Activated CD8-positive, alpha-beta memory T cell treated with anti-CD3 and anti-CD28 coated beads for 36 hours (primary cell): Measurements from ENCODE around the gene IFNG. TPM values are rescaled to one million over a fixed set of nuclear protein-coding genes. Genes with fewer than 3 reads are reported as not detected.

Source experiments
- CTCF ChIA-PET: fragments of 350-600 bp; sonication (Branson Sonifier 250); formaldehyde crosslinking; loops from one replicate; lab custom pipeline; 2021; ENCODE audit warnings: antibody characterized with exemption; lab: Charles Lee
- POLR2A ChIA-PET: fragments of 350-600 bp; sonication (Branson Sonifier 250); formaldehyde crosslinking; loops from one replicate; lab custom pipeline; 2021; ENCODE audit warnings: antibody characterized with exemption; lab: Charles Lee
- total RNA-seq, 2 experiments: library from RNA; stranded (reverse); gene quantifications; one replicate each; pipeline ENCODE4 v1.2.3, GENCODE V29; 2021

Gene IFNG
- total RNA-seq, 2 experiments from 2014 or later: 499 to 502 TPM

DNA sequence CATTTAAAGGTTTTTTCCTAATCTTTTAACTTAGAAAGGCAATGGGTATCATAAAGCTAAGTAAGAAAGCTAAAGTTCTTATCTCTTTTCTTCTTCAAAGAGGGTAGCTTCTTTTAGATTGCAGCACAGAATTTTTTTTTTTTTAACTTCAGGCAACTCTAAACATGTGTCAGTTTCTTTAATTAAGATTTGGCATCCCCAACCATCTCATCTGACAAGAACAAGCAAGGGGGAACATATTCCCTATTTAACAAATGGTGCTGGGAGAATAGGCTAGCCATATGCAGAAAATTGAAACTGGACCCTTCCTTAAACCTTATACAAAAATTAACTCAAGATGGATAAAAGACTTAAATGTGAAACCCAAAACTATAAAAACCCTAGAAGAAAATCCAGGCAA, 14.3 kb upstream of the IFNG start:
- POLR2A ChIA-PET: no interaction called here
- CTCF ChIA-PET: no interaction called here

DNA sequence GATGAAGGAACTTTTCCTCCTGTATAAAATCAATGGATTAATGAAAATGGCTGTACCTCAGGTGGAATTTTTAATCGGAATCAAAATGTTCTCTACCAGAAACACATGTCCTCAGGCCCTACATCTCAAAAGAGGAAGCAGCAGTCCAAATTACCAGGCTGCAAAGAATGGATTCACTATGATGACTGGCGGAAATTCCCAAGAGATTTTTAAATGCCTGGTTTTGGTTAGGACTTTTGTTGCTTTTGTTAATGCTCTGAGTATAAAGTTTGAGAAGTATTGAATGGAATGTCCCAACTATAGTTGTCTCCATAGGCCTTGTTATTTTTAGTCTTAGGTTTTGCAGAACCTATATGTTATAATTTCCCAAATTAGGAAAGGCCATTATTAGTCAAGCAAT, 11.2 kb upstream of the IFNG start:
- ChIA-PET POLR2A (no interaction called here), CTCF (no interaction called here)

DNA sequence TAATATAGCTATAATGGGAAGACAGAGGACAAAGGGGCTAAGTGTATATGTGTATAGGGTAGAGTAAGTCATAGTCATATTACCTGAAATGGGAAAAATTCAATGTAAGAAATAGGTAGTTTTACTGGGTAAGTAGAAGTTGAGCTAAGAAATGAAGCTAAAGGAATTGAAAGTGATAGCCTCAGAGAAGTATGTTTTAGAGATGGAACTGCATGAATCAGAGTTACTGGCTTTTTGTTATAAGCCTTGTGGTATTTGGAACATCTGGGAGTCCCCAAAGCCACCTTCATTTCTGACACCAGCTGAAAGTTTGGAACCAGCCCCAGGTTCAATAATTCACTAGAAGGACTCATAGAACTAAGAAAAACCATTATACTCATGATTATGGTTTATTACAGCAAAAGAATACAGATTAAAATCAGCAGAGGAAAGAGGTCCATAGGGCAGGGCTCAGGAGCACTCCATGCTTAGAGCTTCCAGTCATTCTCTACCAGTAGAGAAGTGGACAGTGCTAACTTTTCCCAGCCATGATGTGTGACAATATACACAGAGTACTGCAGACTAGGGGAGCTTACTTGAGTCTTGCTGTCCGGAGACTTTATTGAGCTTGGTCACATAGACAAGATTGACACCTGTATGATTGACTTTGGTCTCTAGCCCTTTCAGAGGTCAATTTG, 9.8 kb upstream of the IFNG start:
- ChIA-PET CTCF (interaction anchor here (0.8 kb wide), 1 partner anchor 130 kb away, joined by 3 read pairs; no protein-coding TSS in a partner anchor), POLR2A (no interaction called here)

DNA sequence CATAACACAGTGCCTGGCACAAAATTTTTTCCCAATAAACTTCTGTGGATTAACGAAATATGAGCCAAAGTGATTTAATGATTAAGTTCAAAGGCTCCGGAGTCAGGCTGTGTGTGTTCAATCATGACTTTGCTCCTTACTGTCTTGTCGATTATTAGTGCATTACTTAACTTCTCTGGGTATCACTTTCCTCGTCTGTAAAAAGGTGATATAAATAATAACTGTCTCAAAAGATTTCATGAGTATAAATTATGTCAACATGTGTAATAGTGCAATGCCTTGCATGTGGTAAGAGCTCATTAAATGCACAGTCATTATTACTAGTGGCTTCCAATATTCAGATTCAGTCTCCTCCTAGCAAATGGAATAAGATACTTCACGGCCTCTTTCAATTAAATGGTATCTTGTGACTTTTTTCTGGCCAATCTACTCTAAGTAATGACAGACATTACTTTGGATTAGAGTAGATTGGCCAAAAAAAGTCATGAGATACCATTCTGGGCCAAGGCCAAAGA, 6.8 kb upstream of the IFNG start:
- CTCF ChIA-PET: no interaction called here
- POLR2A ChIA-PET: no interaction called here

DNA sequence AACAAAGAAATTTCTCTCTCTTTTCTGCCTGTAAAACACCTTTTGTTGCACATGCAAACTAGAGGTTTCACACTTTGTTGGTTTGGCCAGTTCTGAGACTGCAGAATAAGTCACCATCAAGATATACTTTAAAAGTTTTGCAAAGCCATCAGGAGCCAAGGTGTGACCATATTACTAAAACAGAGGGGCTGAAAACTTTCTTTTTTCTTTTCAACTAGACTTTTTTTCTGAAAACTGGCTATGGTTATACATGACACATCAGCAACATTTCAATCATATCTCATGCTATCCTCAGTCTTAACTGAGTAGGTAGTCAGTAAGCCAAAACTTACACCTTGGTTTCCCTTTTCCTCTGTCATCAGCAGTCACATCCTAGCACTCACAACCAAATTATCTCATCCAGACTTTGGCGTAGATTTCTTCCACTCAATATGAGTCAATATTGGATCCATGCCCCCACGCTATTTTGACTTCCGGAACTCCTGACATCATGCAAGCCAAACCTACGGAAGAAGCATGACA, 4.1 kb upstream of the IFNG start:
- POLR2A ChIA-PET: no interaction called here
- CTCF ChIA-PET: no interaction called here

DNA sequence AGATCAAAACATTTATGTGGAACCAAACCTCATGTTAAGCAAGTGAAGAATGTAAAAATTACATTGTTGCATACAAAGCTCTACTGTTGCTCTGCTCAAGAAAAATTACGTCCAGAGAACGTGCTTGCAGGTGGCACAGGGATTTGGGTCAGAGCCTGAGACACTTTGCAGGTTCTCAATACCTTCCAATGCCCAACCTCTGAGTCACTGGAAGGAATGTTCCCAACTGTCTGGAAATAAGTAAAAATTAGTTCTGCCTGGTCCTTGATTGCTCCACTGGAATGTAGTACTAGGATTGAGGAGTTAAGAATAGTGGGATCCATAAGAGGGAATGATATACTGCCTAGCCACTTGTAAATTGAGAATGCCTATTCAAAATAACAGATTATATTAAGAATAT, 2.8 kb upstream of the IFNG start:
- CTCF ChIA-PET: interaction anchor here (2.2 kb wide), 1 partner anchor 42 kb away, joined by 10 read pairs; no protein-coding TSS in a partner anchor
- POLR2A ChIA-PET: no interaction called here

DNA sequence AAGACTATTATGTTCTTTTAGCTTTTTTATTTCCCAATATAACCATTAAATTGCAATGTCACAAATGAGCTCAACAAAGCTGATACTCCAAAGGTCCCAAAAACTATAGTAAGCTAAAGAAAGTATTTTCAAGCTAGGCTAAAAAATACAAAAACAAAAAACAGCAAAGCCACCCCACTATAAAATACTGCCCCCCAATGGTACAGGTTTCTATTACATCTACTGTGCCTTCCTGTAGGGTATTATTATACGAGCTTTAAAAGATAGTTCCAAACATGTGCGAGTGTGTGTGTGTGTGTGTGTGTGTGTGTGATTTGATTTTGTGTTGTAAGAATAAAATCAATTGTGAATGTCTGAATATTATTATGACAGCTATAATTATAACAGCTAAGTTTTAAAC, 1.1 kb downstream of the IFNG start:
- POLR2A ChIA-PET: interaction anchor here (0.6 to 3.5 kb wide), 6 partner anchors 14 to 168 kb away, joined by 3 to 24 read pairs (median 6); no protein-coding TSS in a partner anchor
- CTCF ChIA-PET: interaction anchor here (0.7 to 4.9 kb wide), 10 partner anchors 13 to 157 kb away, joined by 3 to 53 read pairs (median 4); no protein-coding TSS in a partner anchor

DNA sequence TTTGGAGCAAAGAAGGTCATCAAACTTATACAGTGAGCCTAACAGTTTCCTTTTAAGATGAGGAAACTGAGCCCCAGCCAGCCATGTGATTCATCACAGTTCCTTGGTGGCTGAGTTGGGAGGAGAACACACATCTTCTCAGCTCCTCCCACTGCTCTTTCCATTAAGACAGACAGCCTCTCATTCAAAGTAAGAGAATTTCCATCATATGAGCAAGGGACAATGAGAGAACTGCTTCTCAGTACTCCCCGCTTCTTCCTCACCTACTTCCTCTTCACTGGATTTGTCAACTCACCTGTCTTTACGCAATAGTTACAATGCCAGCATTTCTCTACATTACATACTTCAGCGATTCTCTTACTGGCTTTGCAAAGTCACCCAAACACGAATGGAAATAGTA, 2.2 kb downstream of the IFNG start:
- CTCF ChIA-PET: interaction anchor here (1.0 to 4.9 kb wide), 5 partner anchors 21 to 118 kb away, joined by 3 to 53 read pairs (median 6); no protein-coding TSS in a partner anchor
- POLR2A ChIA-PET: interaction anchor here (0.9 to 3.5 kb wide), 3 partner anchors 23 to 167 kb away, joined by 3 to 24 read pairs (median 12); no protein-coding TSS in a partner anchor

DNA sequence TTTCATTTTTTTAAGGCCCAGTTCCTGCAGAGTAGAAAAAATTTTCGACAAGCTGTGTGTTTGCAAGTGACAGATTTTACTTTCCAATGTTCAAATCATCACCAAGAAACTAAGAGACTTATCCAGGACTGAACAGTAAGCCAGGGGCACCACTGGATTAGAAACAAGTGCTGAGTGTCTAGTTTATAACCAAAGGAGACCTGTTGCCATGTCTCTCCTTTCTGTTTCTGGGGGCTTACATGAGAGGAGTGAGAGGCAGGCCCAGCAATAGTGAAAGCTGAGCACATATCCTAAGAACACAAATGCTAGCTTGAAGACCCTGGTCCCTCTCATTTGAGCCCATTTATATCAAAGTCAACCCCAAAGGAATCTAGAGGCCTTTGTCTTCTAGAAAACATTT, 2.9 kb downstream of the IFNG start:
- CTCF ChIA-PET: interaction anchor here (1.0 to 4.9 kb wide), 2 partner anchors 11 to 117 kb away, joined by 3 to 53 read pairs; no protein-coding TSS in a partner anchor
- POLR2A ChIA-PET: interaction anchor here (0.9 to 3.5 kb wide), 5 partner anchors 24 to 167 kb away, joined by 3 to 24 read pairs (median 4); no protein-coding TSS in a partner anchor

DNA sequence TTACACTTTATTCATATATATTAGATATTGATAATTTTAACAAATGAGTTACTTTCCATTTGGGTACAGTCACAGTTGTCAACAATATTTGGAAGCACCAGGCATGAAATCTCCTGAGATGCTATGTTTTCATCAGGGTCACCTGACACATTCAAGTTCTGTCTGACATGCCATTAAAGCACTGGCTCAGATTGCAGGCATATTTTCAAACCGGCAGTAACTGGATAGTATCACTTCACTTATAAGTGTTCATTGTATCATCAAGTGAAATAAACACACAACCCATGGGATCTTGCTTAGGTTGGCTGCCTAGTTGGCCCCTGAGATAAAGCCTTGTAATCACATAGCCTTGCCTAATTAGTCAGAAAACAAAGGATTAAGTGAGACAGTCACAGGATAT, 4.8 kb downstream of the IFNG start:
- ChIA-PET CTCF (interaction anchor here (4.9 kb wide), 1 partner anchor 115 kb away, joined by 53 read pairs; no protein-coding TSS in a partner anchor), POLR2A (interaction anchor here (1.0 to 1.2 kb wide), 3 partner anchors 17 to 44 kb away, joined by 3 read pairs; no protein-coding TSS in a partner anchor)

DNA sequence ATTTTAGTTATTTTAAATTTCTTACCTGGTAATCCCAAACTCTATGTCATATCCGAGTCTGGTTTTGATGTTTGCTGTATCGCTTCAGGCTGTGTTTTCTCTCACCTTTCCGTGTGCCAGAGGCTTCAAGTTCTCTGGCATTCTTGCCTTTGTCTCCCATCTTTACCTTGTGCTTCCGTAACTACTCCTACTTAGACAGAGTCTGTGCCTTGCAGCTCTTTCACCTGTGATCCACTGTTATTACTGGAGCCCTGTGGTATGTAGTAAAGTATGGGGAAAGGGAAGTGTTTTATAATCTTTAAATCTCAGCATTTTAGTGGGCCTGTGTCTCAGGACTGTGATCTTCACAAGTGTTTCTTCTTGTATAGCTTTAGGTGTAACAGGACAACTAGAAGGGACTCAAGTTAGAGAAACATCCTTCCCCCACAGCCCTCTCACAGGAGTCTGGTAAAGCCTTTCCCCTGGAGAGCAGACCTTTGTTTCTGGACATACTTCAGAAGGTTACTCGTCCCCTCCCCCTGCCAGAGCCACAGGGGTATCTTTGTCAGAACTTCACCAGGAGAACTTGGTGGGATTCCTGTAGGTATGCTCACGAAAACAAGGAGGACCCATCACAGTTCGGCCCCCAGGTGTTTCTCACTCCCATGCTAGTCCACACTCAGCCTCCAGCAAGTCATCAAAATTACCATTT, 11.1 kb downstream of the IFNG start:
- CTCF ChIA-PET: no interaction called here
- POLR2A ChIA-PET: interaction anchor here (0.6 to 0.8 kb wide), 4 partner anchors 31 to 108 kb away, joined by 3 to 12 read pairs (median 6); no protein-coding TSS in a partner anchor

DNA sequence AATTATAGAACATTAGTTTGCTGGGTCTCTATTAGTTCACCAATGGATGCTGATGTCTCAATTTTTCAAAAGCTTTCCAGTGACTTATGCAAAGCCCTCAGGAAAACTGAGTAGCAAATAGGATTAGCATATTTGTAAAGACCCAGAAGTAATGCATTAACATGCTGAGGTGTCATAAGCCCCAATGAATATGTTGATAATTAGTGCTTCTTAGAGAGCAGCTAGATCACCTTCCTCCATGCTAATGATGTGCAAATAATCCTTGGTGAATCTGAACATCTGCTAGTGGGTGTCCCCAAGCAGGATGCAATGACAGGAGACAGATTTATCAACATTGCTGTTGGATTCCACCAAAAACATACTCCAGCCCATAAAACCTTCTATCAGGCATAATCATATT, 19.0 kb downstream of the IFNG start:
- POLR2A ChIA-PET: no interaction called here
- CTCF ChIA-PET: no interaction called here

DNA sequence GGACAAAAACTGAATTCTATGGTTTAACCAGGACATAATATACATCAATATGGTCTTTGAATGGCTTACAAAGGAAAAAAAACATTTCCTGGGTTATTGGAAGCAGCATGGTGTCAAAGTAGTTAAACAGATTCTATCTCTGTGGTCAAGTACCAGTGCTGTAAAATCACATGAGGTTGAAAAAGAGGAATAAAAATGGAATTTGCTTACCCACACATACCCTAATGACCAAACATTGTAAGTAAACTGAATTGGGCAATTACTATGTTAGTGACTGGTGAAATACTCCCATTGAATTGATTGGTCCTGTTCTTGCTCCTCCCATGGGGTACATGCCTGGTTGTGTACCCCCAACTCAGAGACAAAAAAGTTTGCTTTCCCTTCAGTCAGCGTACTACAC, 19.6 kb downstream of the IFNG start:
- CTCF ChIA-PET: no interaction called here
- POLR2A ChIA-PET: no interaction called here

DNA sequence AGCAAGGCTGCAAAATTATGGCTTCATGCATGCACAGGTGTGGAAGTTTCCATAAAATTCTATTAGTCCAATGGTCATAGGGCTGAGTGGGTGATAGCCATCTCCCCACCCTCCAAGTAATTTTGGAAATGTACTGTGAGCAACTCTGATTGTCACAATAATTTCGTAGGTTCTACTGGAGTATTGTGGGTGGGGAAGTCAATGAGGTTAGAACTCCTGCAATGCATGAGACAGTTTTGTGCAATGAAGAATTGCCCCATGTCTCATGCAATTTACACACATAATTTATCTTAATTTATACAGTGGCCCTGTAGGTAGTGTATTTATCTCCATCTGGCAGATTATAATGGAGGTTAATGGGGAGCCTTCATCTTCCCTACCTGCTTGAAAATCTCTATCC, 20.5 kb downstream of the IFNG start:
- ChIA-PET POLR2A (interaction anchor here (1.1 kb wide), 1 partner anchor 21 kb away, joined by 3 read pairs; the partner anchor contains the start of gene IFNG), CTCF (no interaction called here)

DNA sequence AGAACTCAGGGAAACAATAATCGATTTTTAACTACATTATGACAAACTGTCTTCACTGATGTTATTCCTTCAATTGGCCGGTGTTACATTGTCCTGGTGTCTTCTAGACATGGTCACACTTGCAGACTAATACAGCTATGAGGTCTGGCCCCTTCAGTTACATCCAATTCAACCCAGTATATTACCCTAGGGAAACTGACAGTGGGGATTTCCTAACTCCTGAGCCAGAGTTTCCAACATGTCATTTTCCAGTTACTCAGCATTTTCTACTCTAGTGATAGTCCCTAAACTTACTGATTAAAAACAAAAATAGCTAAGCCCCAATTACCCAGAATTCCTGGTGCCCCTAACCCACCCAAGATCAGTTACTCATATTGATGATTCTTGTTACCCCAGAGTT, 21.1 kb downstream of the IFNG start:
- CTCF ChIA-PET: no interaction called here
- POLR2A ChIA-PET: interaction anchor here (1.0 to 1.1 kb wide), 2 partner anchors 14 to 21 kb away, joined by 3 read pairs; partner anchors contain the start of gene IFNG

DNA sequence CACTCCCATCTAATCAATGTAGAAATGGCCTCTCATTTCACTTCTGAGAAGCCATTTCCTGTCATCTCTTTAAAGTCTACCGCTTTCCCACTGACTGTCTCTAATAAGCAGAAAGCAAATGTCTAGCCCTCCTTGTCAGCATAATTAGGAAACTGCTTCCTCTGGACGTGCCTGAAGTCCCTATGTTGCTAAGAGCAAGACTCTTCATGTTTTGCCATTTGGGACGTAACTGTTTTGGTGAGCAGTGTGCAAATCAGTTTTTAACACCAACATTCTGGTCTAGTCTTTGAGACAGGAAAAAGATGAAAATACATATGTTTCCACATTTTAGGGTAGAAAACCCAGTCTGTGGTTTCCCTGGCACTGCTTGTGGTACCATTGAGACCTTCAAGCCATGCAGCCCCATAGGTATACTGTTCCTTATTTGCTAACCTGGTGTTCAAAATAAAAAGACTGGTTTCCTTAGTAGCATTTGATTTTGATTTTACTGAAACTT, 22.2 kb downstream of the IFNG start:
- POLR2A ChIA-PET: interaction anchor here (1.0 to 1.6 kb wide), 2 partner anchors 15 to 17 kb away, joined by 3 to 8 read pairs; no protein-coding TSS in a partner anchor

DNA sequence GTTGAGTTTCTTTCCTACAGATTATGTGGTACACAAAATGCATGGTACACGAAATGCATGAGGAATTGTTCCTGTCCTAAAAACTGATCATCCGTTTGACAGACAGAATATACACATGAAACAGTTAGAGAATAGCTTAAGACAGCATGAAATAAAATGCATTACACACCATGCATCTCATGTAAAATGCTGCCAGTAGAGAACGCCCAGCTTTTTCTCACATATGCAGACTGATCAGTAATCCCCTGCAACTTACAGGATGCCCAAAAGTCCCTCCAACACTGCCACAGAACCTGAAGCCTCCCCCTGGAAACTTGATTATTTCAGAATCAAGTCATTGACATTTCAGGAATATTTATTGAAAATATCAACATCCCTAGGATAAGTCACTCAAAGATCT, 24.0 kb downstream of the IFNG start:
- ChIA-PET CTCF (interaction anchor here (1.3 to 2.9 kb wide), 2 partner anchors 15 to 22 kb away, joined by 3 to 13 read pairs; no protein-coding TSS in a partner anchor), POLR2A (interaction anchor here (1.6 kb wide), 1 partner anchor 15 kb away, joined by 8 read pairs; no protein-coding TSS in a partner anchor)

More for the DNA sequence above, 22.2 kb downstream of the IFNG start:
- CTCF ChIA-PET: no interaction called here

DNA sequence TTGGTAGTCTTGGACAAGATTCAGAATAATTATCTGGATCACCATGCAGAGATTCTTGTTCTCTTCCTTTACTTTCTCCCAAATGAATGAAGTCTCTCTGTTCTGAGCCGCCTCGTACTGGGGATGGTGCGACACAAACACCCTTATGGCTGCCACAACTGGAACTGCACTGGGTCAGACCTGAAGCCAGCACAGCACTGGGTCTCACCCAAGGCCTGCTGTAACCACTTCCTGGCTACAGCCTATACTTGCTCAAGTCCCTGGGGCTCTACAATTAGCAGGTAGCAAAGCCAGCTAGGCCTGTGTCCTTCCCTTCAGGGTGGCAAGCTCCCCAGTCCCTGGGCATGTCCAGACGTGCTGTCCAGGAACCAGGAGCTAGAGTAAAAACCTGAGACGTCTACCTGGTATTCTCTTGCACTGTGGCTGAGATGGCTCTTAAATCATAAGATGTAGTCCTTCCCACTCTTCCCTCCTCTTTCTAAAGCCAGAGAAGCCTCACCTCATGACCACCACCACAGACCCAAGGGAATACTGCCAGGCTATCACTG, 27.6 kb downstream of the IFNG start:
- ChIA-PET CTCF (no interaction called here), POLR2A (no interaction called here)

DNA sequence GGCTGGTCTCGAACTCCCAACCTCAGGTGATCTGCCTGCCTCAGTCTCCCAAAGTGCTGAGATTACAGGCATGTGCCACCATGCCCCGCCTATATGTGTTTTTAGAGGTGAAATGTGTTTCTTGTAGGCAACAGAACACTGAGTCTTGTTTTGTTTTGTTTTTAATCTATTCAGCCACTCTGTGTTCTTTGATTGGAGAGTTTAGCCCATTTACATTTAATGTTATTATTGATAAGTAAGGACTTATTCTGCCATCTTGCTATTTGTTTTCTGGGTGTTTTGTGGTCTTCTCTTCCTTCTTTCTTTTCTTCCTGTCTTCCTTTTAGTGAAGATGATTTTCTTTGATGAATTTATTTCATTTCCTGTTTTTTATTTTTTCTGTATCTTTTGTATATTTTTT, 29.6 kb downstream of the IFNG start:
- POLR2A ChIA-PET: no interaction called here
- CTCF ChIA-PET: no interaction called here
